Measurements from ENCODE around the gene TAGLN3.
A peak's percentile ranks its signal among the peaks of the same experiment; 100 is the strongest.

The TAGLN3 gene

DNA sequence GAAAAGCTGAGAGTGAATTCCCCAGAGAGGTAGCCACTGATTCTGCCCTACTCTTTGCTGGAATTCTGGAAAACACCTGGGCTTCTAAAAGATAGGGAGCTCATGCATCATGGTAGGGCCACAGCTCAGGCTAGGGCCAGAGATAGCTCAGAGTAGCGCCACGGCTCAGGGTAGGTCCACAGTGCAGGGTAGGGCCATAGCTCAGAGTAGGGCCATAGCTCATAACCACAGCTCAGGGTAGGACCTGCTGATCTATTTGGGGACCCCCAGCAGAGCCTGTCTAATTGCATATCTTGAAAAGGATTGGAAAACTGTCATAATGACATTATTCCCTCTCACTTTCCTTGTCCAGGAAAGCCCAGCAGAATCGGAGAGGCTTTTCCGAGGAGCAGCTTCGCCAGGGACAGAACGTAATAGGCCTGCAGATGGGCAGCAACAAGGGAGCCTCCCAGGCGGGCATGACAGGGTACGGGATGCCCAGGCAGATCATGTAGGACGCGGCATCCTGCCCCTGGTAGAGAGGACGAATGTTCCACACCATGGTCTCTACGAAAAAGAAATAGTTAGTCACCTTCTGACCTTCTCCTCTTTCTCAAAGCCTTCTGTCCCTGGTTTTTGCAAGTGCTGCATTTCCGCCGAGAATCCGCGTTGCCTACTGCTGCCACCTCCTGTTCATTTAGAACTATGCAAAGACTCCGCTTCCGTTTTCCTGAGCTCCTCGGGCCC lies 14.5 kb downstream of the TAGLN3 start:
- Histone ChIP-seq H3K27ac (ENCODE audit: insufficient read depth in 1 of 2, low read depth in 1 of 2, low read length in 2 of 2, poor library complexity in 1 of 2, severe bottlenecking in 2 of 2) (no peak overlapping the region), H3K27me3 (replicated peaks in 2 of 5; ENCODE audit: control insufficient read depth in 4 of 5, insufficient read depth in 5 of 5, low read length in 4 of 5) (no peaks in the 10 kb centered on the region), H3K4me1 (ENCODE audit: control extremely low read depth in 1 of 4, control insufficient read depth in 4 of 4, insufficient read depth in 4 of 4, low read length in 3 of 4) (peaks cover 0 to 10% (median 2%) of the 10 kb centered on the region in 4 experiments), H3K4me3 (ENCODE audit: control insufficient read depth in 1 of 7, extremely low read depth in 1 of 7, insufficient read depth in 4 of 7, low read depth in 2 of 7, low read length in 6 of 7) (peak overlapping the region in 2 of 7 experiments; percentile 8 to 26), H3K36me3 (ENCODE audit: control insufficient read depth in 4 of 4, insufficient read depth in 4 of 4, low read length in 3 of 4) (no peaks in the 10 kb centered on the region), H3K9me3 (ENCODE audit: control extremely low read depth in 1 of 5, control insufficient read depth in 4 of 5, insufficient read depth in 2 of 5, low read depth in 1 of 5, low read length in 4 of 5) (no peaks in the 10 kb centered on the region)
- peak; percentile 65 to 79 (median 74) for DNase-seq
- POLR2A ChIA-PET: no interaction called here
- WGBS (ENCODE audit: insufficient coverage): 61% methylated on average over 16 of the region's 19 CpGs
- CTCF ChIA-PET: interaction anchor here (0.7 to 14.4 kb wide), 25 partner anchors 9 to 436 kb away, joined by 3 to 279 read pairs (median 3); partner anchors contain the start of gene TAGLN3

DNA sequence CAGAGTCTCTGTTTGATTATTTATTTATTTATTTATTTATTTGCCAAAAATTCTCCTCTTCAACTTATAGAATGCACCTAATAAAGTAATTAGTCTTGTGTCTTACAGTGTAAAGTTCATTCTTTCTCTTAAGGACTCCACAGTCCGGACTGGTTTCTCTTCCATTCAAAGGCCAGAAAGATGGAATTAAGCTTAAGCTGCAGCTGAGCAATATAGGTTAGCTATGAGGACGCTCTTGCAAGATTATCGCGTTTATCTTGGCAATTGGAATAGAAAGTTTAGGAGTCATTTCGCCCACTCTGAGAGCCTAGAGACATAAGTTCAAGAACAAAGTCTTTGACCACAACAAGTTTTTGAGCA lies 15.0 kb downstream of the TAGLN3 start:
- WGBS (ENCODE audit: insufficient coverage): 78% methylated on average over 5 of the region's 5 CpGs
- POLR2A ChIA-PET: no interaction called here
- peak overlapping the region in 2 of 7 experiments; percentile 8 to 30 for H3K4me3 ChIP-seq (ENCODE audit: control insufficient read depth in 1 of 7, extremely low read depth in 1 of 7, insufficient read depth in 4 of 7, low read depth in 2 of 7, low read length in 6 of 7)

DNA sequence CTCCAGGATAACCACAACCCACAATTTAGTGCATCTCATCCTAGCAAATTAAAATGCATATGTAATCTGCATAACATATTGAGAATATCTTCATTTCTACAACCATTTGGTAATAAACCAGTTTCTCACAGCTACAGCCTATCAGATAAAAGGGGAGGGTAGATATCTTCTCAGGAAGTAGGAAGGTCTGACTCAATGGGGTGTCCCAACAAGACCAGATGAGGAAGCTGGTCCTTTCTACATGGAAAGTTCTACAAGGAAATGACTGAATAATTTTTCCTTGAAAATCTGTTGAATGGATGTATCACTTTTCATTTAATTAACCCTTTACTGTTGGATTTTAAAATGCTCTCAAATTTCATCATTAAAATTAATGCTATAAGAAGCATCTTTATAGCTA lies 18.4 kb downstream of the TAGLN3 start:
- H3K4me1 ChIP-seq (ENCODE audit: control extremely low read depth in 1 of 4, control insufficient read depth in 4 of 4, insufficient read depth in 4 of 4, low read length in 3 of 4): peaks cover 0 to 10% (median 2%) of the 10 kb centered on the region in 4 experiments

More for the DNA sequence above, 15.0 kb downstream of the TAGLN3 start:
- Histone ChIP-seq H3K9me3 (ENCODE audit: control extremely low read depth in 1 of 5, control insufficient read depth in 4 of 5, insufficient read depth in 2 of 5, low read depth in 1 of 5, low read length in 4 of 5) (no peaks in the 10 kb centered on the region), H3K27me3 (replicated peaks in 2 of 5; ENCODE audit: control insufficient read depth in 4 of 5, insufficient read depth in 5 of 5, low read length in 4 of 5) (no peaks in the 10 kb centered on the region), H3K27ac (ENCODE audit: insufficient read depth in 1 of 2, low read depth in 1 of 2, low read length in 2 of 2, poor library complexity in 1 of 2, severe bottlenecking in 2 of 2) (no peak overlapping the region), H3K4me1 (ENCODE audit: control extremely low read depth in 1 of 4, control insufficient read depth in 4 of 4, insufficient read depth in 4 of 4, low read length in 3 of 4) (peaks cover 0 to 10% (median 2%) of the 10 kb centered on the region in 4 experiments), H3K36me3 (ENCODE audit: control insufficient read depth in 4 of 4, insufficient read depth in 4 of 4, low read length in 3 of 4) (no peaks in the 10 kb centered on the region)
- CTCF ChIA-PET: interaction anchor here (0.6 to 14.4 kb wide), 23 partner anchors 9 to 437 kb away, joined by 3 to 279 read pairs (median 3); partner anchors contain the start of gene TAGLN3
- DNase-seq: peak in 1 of 3 donors; percentile 18

DNA sequence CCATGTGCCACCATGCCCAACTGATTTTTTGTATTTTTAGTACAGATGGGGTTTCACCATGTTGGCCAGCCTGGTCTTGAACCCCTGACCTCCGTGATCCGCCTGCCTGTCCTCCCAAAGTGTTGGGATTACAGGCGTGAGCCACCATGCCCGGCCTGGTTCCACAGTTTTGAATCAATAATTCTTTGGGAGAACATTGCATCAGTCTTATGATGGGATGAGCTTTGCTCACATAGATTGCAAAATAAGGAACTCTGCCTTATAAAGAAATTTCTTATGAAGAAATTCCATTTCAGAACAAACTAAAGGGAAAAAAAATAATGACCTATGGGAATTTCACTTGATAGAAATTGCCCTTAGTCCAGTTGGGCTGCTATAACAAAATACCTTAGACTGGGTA lies 20.0 kb downstream of the TAGLN3 start:
- POLR2A ChIA-PET: no interaction called here

More for the DNA sequence above, 18.4 kb downstream of the TAGLN3 start:
- POLR2A ChIA-PET: interaction anchor here (0.6 kb wide), 1 partner anchor 39 kb away, joined by 3 read pairs; no protein-coding TSS in a partner anchor
- H3K36me3 ChIP-seq (ENCODE audit: control insufficient read depth in 4 of 4, insufficient read depth in 4 of 4, low read length in 3 of 4): no peaks in the 10 kb centered on the region
- H3K9me3 ChIP-seq (ENCODE audit: control extremely low read depth in 1 of 5, control insufficient read depth in 4 of 5, insufficient read depth in 2 of 5, low read depth in 1 of 5, low read length in 4 of 5): peaks cover 0 to 2% (median 0%) of the 10 kb centered on the region in 5 experiments
- H3K4me3 ChIP-seq (ENCODE audit: control insufficient read depth in 1 of 7, extremely low read depth in 1 of 7, insufficient read depth in 4 of 7, low read depth in 2 of 7, low read length in 6 of 7): no peak overlapping the region
- CTCF ChIA-PET: interaction anchor here (1.0 to 14.4 kb wide), 7 partner anchors 11 to 284 kb away, joined by 3 to 279 read pairs (median 4); partner anchors contain the start of gene TAGLN3
- no peaks in the 10 kb centered on the region for H3K27me3 ChIP-seq (replicated peaks in 2 of 5; ENCODE audit: control insufficient read depth in 4 of 5, insufficient read depth in 5 of 5, low read length in 4 of 5)
- DNase-seq: no peak
- H3K27ac ChIP-seq (ENCODE audit: insufficient read depth in 1 of 2, low read depth in 1 of 2, low read length in 2 of 2, poor library complexity in 1 of 2, severe bottlenecking in 2 of 2): no peak overlapping the region

DNA sequence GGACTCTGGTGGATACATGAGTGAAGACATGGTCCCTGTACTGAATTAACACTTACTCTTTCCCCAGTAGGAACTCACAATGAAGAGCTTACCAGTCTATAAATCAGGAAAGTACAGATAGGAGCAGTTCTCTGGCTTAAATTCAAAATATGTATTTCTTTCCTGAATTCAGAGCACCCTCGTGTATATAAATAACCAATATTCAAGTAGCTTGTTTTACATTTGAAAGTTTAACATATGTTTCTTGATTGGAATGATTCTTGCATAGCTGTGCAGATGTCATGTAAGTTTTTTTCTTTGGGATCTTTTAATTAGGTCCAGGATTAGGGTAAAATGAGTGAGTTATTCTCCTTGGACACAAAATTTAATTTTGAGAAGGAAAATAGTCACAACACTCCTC lies 21.0 kb downstream of the TAGLN3 start:
- Histone ChIP-seq H3K9me3 (ENCODE audit: control extremely low read depth in 1 of 5, control insufficient read depth in 4 of 5, insufficient read depth in 2 of 5, low read depth in 1 of 5, low read length in 4 of 5) (peaks cover 0 to 3% (median 0%) of the 10 kb centered on the region in 5 experiments), H3K27ac (ENCODE audit: insufficient read depth in 1 of 2, low read depth in 1 of 2, low read length in 2 of 2, poor library complexity in 1 of 2, severe bottlenecking in 2 of 2) (no peak overlapping the region), H3K4me1 (ENCODE audit: control extremely low read depth in 1 of 4, control insufficient read depth in 4 of 4, insufficient read depth in 4 of 4, low read length in 3 of 4) (no peaks in the 10 kb centered on the region), H3K4me3 (ENCODE audit: control insufficient read depth in 1 of 7, extremely low read depth in 1 of 7, insufficient read depth in 4 of 7, low read depth in 2 of 7, low read length in 6 of 7) (no peak overlapping the region), H3K27me3 (replicated peaks in 2 of 5; ENCODE audit: control insufficient read depth in 4 of 5, insufficient read depth in 5 of 5, low read length in 4 of 5) (no peaks in the 10 kb centered on the region), H3K36me3 (ENCODE audit: control insufficient read depth in 4 of 4, insufficient read depth in 4 of 4, low read length in 3 of 4) (no peaks in the 10 kb centered on the region)
- DNase-seq: no peak
- ChIA-PET CTCF (interaction anchor here (14.4 kb wide), 1 partner anchor 25 kb away, joined by 279 read pairs; the partner anchor contains the start of gene TAGLN3), POLR2A (no interaction called here)
- WGBS (ENCODE audit: insufficient coverage): no CpG with 5 or more reads among the region's 1 CpG

More for the DNA sequence above, 20.0 kb downstream of the TAGLN3 start:
- DNase-seq: no peak
- 100% methylated on average over 4 of the region's 4 CpGs for WGBS (ENCODE audit: insufficient coverage)
- no peak overlapping the region for H3K27ac ChIP-seq (ENCODE audit: insufficient read depth in 1 of 2, low read depth in 1 of 2, low read length in 2 of 2, poor library complexity in 1 of 2, severe bottlenecking in 2 of 2)
- no peaks in the 10 kb centered on the region for H3K27me3 ChIP-seq (replicated peaks in 2 of 5; ENCODE audit: control insufficient read depth in 4 of 5, insufficient read depth in 5 of 5, low read length in 4 of 5)
- H3K4me1 ChIP-seq (ENCODE audit: control extremely low read depth in 1 of 4, control insufficient read depth in 4 of 4, insufficient read depth in 4 of 4, low read length in 3 of 4): no peaks in the 10 kb centered on the region
- CTCF ChIA-PET: interaction anchor here (14.4 kb wide), 1 partner anchor 24 kb away, joined by 279 read pairs; the partner anchor contains the start of gene TAGLN3
- peaks cover 0 to 3% (median 0%) of the 10 kb centered on the region in 5 experiments for H3K9me3 ChIP-seq (ENCODE audit: control extremely low read depth in 1 of 5, control insufficient read depth in 4 of 5, insufficient read depth in 2 of 5, low read depth in 1 of 5, low read length in 4 of 5)
- no peak overlapping the region for H3K4me3 ChIP-seq (ENCODE audit: control insufficient read depth in 1 of 7, extremely low read depth in 1 of 7, insufficient read depth in 4 of 7, low read depth in 2 of 7, low read length in 6 of 7)
- H3K36me3 ChIP-seq (ENCODE audit: control insufficient read depth in 4 of 4, insufficient read depth in 4 of 4, low read length in 3 of 4): no peaks in the 10 kb centered on the region

DNA sequence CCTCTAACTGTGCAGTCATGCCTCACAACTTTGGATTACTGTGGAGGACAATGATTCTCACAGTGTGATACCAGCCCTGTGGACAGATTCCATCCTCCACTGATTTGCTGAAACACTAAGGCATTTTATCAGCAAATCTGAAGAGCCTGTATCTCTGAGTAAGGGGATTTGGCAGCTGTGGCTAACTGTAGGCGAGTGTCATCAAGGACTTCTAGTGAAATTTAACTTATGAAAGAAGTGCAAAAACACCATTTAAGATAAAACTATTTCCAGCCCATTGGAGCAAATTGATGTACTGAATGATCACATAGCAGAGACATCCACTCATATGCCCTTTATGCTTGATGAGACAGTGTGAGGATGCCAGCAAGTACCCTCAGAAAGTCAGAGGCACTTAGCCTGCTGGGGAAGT lies 22.0 kb downstream of the TAGLN3 start:
- DNase-seq: no peak
- peaks cover 0 to 3% (median 0%) of the 10 kb centered on the region in 5 experiments for H3K9me3 ChIP-seq (ENCODE audit: control extremely low read depth in 1 of 5, control insufficient read depth in 4 of 5, insufficient read depth in 2 of 5, low read depth in 1 of 5, low read length in 4 of 5)
- no peak overlapping the region for H3K4me3 ChIP-seq (ENCODE audit: control insufficient read depth in 1 of 7, extremely low read depth in 1 of 7, insufficient read depth in 4 of 7, low read depth in 2 of 7, low read length in 6 of 7)
- WGBS (ENCODE audit: insufficient coverage): no CpG with 5 or more reads among the region's 1 CpG
- H3K36me3 ChIP-seq (ENCODE audit: control insufficient read depth in 4 of 4, insufficient read depth in 4 of 4, low read length in 3 of 4): no peaks in the 10 kb centered on the region
- no peaks in the 10 kb centered on the region for H3K4me1 ChIP-seq (ENCODE audit: control extremely low read depth in 1 of 4, control insufficient read depth in 4 of 4, insufficient read depth in 4 of 4, low read length in 3 of 4)
- POLR2A ChIA-PET: no interaction called here
- no peak overlapping the region for H3K27ac ChIP-seq (ENCODE audit: insufficient read depth in 1 of 2, low read depth in 1 of 2, low read length in 2 of 2, poor library complexity in 1 of 2, severe bottlenecking in 2 of 2)
- CTCF ChIA-PET: interaction anchor here (1.0 kb wide), 1 partner anchor 31 kb away, joined by 3 read pairs; no protein-coding TSS in a partner anchor
- H3K27me3 ChIP-seq (replicated peaks in 2 of 5; ENCODE audit: control insufficient read depth in 4 of 5, insufficient read depth in 5 of 5, low read length in 4 of 5): peaks cover 0 to 2% (median 0%) of the 10 kb centered on the region in 5 experiments

DNA sequence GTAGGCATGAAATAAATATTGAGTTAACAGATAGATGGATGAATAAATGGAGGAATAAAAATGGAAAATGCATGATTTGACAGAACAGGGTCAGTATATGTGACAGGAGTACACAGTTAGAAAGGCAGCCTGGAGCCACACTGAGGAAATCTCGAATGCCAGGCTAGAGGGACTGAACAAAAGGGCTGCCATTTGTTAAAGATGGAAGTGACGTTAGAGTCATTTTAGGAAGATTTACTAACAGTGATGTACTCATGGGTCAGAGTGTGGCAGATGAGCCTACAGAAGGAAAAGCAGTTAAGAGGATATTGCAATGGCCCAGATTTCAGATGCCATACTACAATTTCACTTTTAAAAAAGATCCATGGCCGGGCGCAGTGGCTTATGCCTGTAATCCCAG lies 28.4 kb downstream of the TAGLN3 start:
- Histone ChIP-seq H3K4me1 (ENCODE audit: control extremely low read depth in 1 of 4, control insufficient read depth in 4 of 4, insufficient read depth in 4 of 4, low read length in 3 of 4) (no peaks in the 10 kb centered on the region), H3K27me3 (replicated peaks in 2 of 5; ENCODE audit: control insufficient read depth in 4 of 5, insufficient read depth in 5 of 5, low read length in 4 of 5) (peaks cover 0 to 2% (median 0%) of the 10 kb centered on the region in 5 experiments), H3K9me3 (ENCODE audit: control extremely low read depth in 1 of 5, control insufficient read depth in 4 of 5, insufficient read depth in 2 of 5, low read depth in 1 of 5, low read length in 4 of 5) (peaks cover 0 to 3% (median 0%) of the 10 kb centered on the region in 5 experiments), H3K27ac (ENCODE audit: insufficient read depth in 1 of 2, low read depth in 1 of 2, low read length in 2 of 2, poor library complexity in 1 of 2, severe bottlenecking in 2 of 2) (no peak overlapping the region), H3K4me3 (ENCODE audit: control insufficient read depth in 1 of 7, extremely low read depth in 1 of 7, insufficient read depth in 4 of 7, low read depth in 2 of 7, low read length in 6 of 7) (no peak overlapping the region), H3K36me3 (ENCODE audit: control insufficient read depth in 4 of 4, insufficient read depth in 4 of 4, low read length in 3 of 4) (no peaks in the 10 kb centered on the region)
- DNase-seq: no peak
- POLR2A ChIA-PET: no interaction called here
- CTCF ChIA-PET: interaction anchor here (1.1 kb wide), 1 partner anchor 12 kb away, joined by 8 read pairs; no protein-coding TSS in a partner anchor
- 100% methylated on average over 1 of the region's 4 CpGs for WGBS (ENCODE audit: insufficient coverage)

All from common myeloid progenitor, CD34-positive (primary cell).